ENCODE data around the gene CELA3B.

- TF ChIP-seq CTCF (IDR thresholded peaks at IDR 0.05), result no peak
- TF ChIP-seq POLR2A (IDR thresholded peaks at IDR 0.05), result no peak
- no peak for TF ChIP-seq EP300 (IDR thresholded peaks at IDR 0.05)
Observed at GRCh38 chr1:21955058-21955457, 21.8 kb upstream of the CELA3B start.
